Parathyroid adenoma (tissue), 2 donors: ENCODE measurements around the gene SH3GL2.

ENCODE experiments used
- H2AFZ ChIP-seq: fragments of 300-600 bp; sonication (generic); one replicate; pipeline ENCODE4 v1.7.0; 2017; ENCODE audit warnings: antibody characterized with exemption, mild to moderate bottlenecking
- H3K27ac ChIP-seq: fragments of 300-600 bp; sonication (generic); one replicate; pipeline ENCODE4 v1.7.0; 2017
- H3K27me3 ChIP-seq: fragments of 300-600 bp; sonication (generic); one replicate; pipeline ENCODE4 v1.7.0; 2017; ENCODE audit warnings: low read length; ENCODE audit not compliant: control insufficient read depth, insufficient read depth
- H3K36me3 ChIP-seq: fragments of 300-600 bp; sonication (generic); one replicate; pipeline ENCODE4 v1.7.0; 2017; ENCODE audit warnings: low read length; ENCODE audit not compliant: control insufficient read depth, insufficient read depth
- H3K4me1 ChIP-seq: fragments of 300-600 bp; sonication (generic); one replicate; pipeline ENCODE4 v1.7.0; 2017; ENCODE audit warnings: control low read depth
- H3K4me2 ChIP-seq: fragments of 300-600 bp; sonication (generic); one replicate; pipeline ENCODE4 v1.7.0; 2017; ENCODE audit warnings: low read length
- H3K4me3 ChIP-seq: fragments of 300-600 bp; sonication (generic); one replicate; pipeline ENCODE4 v1.7.0; 2017; ENCODE audit warnings: low read depth, low read length
- H3K79me2 ChIP-seq: fragments of 300-600 bp; sonication (generic); one replicate; pipeline ENCODE4 v1.7.0; 2017; ENCODE audit warnings: control low read depth
- H3K9ac ChIP-seq: fragments of 300-600 bp; sonication (generic); one replicate; pipeline ENCODE4 v1.7.0; 2017; ENCODE audit warnings: mild to moderate bottlenecking
- H3K9me3 ChIP-seq: fragments of 300-600 bp; sonication (generic); one replicate; pipeline ENCODE4 v1.7.0; 2017; ENCODE audit warnings: low read length; ENCODE audit not compliant: control insufficient read depth
- CTCF ChIP-seq: fragments of 300-600 bp; sonication (generic); IDR thresholded peaks from one replicate; pipeline ENCODE4 v1.7.0; 2017; ENCODE audit warnings: antibody characterized with exemption, mild to moderate bottlenecking
- donor health status: primary hyperparathyroidism.

Gene SH3GL2

DNA sequence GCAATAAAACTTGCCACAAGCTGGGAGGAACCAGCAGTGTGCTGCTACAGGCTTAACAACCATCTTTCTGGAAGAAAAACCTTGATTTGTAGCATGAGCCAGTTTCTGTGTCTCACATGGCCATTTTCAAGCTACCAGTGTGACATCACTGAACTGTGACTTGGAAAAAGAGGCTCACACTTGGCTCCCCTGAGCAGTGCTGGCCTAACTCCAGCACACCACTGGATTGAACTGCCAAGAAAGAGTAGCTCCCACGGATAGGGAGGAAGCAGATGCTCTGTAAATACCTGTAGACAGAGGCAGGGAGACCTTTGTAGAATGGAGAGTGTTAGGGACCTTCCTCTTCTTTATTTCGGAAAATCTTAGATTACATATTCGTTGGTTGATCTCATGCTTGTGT, 197.9 kb downstream of the SH3GL2 start:
- no peaks in the 10 kb centered on the region for H3K36me3 ChIP-seq
- no peaks in the 10 kb centered on the region for H3K79me2 ChIP-seq
- H2AFZ ChIP-seq, result no peak overlapping the region
- H3K4me2 ChIP-seq, result no peak overlapping the region
- no peak overlapping the region for H3K9ac ChIP-seq
- TF ChIP-seq CTCF, result no peak
- no peaks in the 10 kb centered on the region for H3K9me3 ChIP-seq
- no peak overlapping the region for H3K27ac ChIP-seq
- H3K4me1 ChIP-seq, result no peaks in the 10 kb centered on the region
- H3K4me3 ChIP-seq, result no peak overlapping the region
- H3K27me3 ChIP-seq, result no peaks in the 10 kb centered on the region

DNA sequence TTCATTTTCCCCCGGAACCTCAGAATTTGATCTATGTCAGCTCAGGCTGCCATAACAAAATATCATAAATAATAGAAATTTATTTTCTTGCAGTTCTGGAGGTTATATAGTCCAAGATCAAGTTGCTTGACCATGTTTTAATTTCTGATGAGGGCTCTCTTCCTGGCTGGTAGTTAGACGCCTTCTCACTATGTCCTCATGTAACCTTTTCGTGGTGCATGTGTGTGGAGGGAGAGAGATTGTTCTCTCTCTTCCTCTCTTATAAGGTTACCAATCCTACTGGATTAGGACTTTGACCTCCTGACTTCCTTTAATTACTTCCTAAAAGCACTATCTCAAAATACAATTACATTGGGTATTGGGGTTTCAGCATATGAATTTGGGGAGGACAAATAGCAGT, 198.6 kb downstream of the SH3GL2 start:
- no peak overlapping the region for H3K4me2 ChIP-seq
- H3K9me3 ChIP-seq, result no peaks in the 10 kb centered on the region
- H3K79me2 ChIP-seq, result no peaks in the 10 kb centered on the region
- H2AFZ ChIP-seq, result no peak overlapping the region
- no peak overlapping the region for H3K4me3 ChIP-seq
- H3K27me3 ChIP-seq, result no peaks in the 10 kb centered on the region
- H3K27ac ChIP-seq, result no peak overlapping the region
- TF ChIP-seq CTCF, result no peak
- H3K4me1 ChIP-seq, result no peaks in the 10 kb centered on the region
- H3K9ac ChIP-seq, result no peak overlapping the region
- no peaks in the 10 kb centered on the region for H3K36me3 ChIP-seq

- Histone ChIP-seq H3K27me3 (no peaks in the 10 kb centered on the region), H3K36me3 (no peaks in the 10 kb centered on the region), H3K79me2 (no peaks in the 10 kb centered on the region), H2AFZ (no peak overlapping the region), H3K9ac (no peak overlapping the region), H3K4me3 (no peak overlapping the region), H3K27ac (no peak overlapping the region), H3K4me2 (no peak overlapping the region), H3K4me1 (no peaks in the 10 kb centered on the region), H3K9me3 (no peaks in the 10 kb centered on the region)
- no peak for TF ChIP-seq CTCF
Measured at GRCh38 chr9:17782430-17783149, 203.7 kb downstream of the SH3GL2 start.

GRCh38 chr9:17783227-17783626, 204.4 kb downstream of the SH3GL2 start:
- TF ChIP-seq CTCF, result no peak
- Histone ChIP-seq H2AFZ (no peak overlapping the region), H3K9ac (no peak overlapping the region), H3K4me1 (no peaks in the 10 kb centered on the region), H3K9me3 (no peaks in the 10 kb centered on the region), H3K27me3 (no peaks in the 10 kb centered on the region), H3K36me3 (no peaks in the 10 kb centered on the region), H3K79me2 (no peaks in the 10 kb centered on the region), H3K4me2 (no peak overlapping the region), H3K27ac (no peak overlapping the region), H3K4me3 (no peak overlapping the region)

GRCh38 chr9:17789316-17789715, 210.4 kb downstream of the SH3GL2 start:
- TF ChIP-seq CTCF, result no peak
- Histone ChIP-seq H3K27me3 (no peaks in the 10 kb centered on the region), H3K9me3 (no peaks in the 10 kb centered on the region), H3K4me2 (no peak overlapping the region), H2AFZ (no peak overlapping the region), H3K27ac (no peak overlapping the region), H3K4me3 (no peak overlapping the region), H3K9ac (no peak overlapping the region), H3K36me3 (no peaks in the 10 kb centered on the region), H3K4me1 (no peaks in the 10 kb centered on the region), H3K79me2 (no peaks in the 10 kb centered on the region)
